Loucy (cell line): ENCODE results near the gene FRMD1.

Experiments
- H2AFZ ChIP-seq: fragments of 200-600 bp; sonication (generic); 2 replicates; pipeline ENCODE4 v1.6.0; 2016; ENCODE audit warnings: antibody characterized with exemption, mild to moderate bottlenecking, low read length, moderate library complexity
- H3F3A ChIP-seq: fragments of 200-600 bp; 2 replicates; pipeline ENCODE4 v1.6.0; 2016; ENCODE audit warnings: antibody characterized with exemption, low read depth, mild to moderate bottlenecking
- H3K27me3 ChIP-seq: fragments of 200-600 bp; sonication (generic); 2 replicates; pipeline ENCODE4 v1.6.1; 2014; ENCODE audit warnings: low read length, mild to moderate bottlenecking; ENCODE audit not compliant: insufficient read depth, poor library complexity, severe bottlenecking
- H3K36me3 ChIP-seq: fragments of 200-600 bp; sonication (generic); 2 replicates; pipeline ENCODE4 v1.6.1; 2016; ENCODE audit warnings: low read length; ENCODE audit not compliant: insufficient read depth
- H3K4me1 ChIP-seq: fragments of 200-600 bp; sonication (generic); 2 replicates; pipeline ENCODE4 v1.5.1; 2014; ENCODE audit warnings: low read length, mild to moderate bottlenecking; ENCODE audit not compliant: insufficient read depth, poor library complexity, severe bottlenecking
- H3K4me2 ChIP-seq: fragments of 200-600 bp; sonication (generic); 2 replicates; pipeline ENCODE4 v1.6.0; 2014; ENCODE audit warnings: antibody characterized with exemption, low read length, low read depth, mild to moderate bottlenecking; ENCODE audit not compliant: poor library complexity, severe bottlenecking
- H3K4me3 ChIP-seq: fragments of 200-600 bp; sonication (generic); 2 replicates; pipeline ENCODE4 v1.5.1; 2014; ENCODE audit warnings: low read length, mild to moderate bottlenecking, mixed read lengths; ENCODE audit not compliant: poor library complexity, severe bottlenecking
- H3K79me2 ChIP-seq: fragments of 200-600 bp; sonication (generic); 2 replicates; pipeline ENCODE4 v1.6.1; 2014; ENCODE audit warnings: low read length; ENCODE audit not compliant: insufficient read depth
- H3K9ac ChIP-seq: fragments of 200-600 bp; sonication (generic); 2 replicates; pipeline ENCODE4 v1.6.0; 2014; ENCODE audit warnings: mild to moderate bottlenecking, low read depth, low read length, moderate library complexity; ENCODE audit not compliant: poor library complexity, severe bottlenecking
- H3K9me2 ChIP-seq: fragments of 200-600 bp; sonication (generic); replicated peaks from 2 replicates; pipeline ENCODE4 v1.6.1; 2016; ENCODE audit warnings: low read depth, low read length, mixed read lengths
- H3K9me3 ChIP-seq: fragments of 200-600 bp; sonication (generic); 2 replicates; pipeline ENCODE4 v1.6.1; 2014; ENCODE audit warnings: mild to moderate bottlenecking, antibody characterized with exemption, low read length, low read depth; ENCODE audit not compliant: insufficient read depth
- H4K20me1 ChIP-seq: fragments of 200-600 bp; sonication (generic); 2 replicates; pipeline ENCODE4 v1.6.0; 2014; ENCODE audit warnings: antibody characterized with exemption, low read length, mild to moderate bottlenecking; ENCODE audit not compliant: insufficient read depth, poor library complexity, severe bottlenecking
- EZH2phosphoT487 ChIP-seq: fragments of 200-600 bp; IDR thresholded peaks from 2 replicates; pipeline ENCODE4 v1.6.1; 2018; ENCODE audit warnings: antibody characterized with exemption, mild to moderate bottlenecking, moderate library complexity, borderline replicate concordance
- TF ChIP-seq, protein P1 (sequence below): fragments of 200-600 bp; sonication (generic); conservative IDR thresholded peaks from 2 replicates; pipeline ENCODE4 v1.5.1; 2014; ENCODE audit warnings: mild to moderate bottlenecking, antibody characterized with exemption, low read length

The FRMD1 gene

DNA sequence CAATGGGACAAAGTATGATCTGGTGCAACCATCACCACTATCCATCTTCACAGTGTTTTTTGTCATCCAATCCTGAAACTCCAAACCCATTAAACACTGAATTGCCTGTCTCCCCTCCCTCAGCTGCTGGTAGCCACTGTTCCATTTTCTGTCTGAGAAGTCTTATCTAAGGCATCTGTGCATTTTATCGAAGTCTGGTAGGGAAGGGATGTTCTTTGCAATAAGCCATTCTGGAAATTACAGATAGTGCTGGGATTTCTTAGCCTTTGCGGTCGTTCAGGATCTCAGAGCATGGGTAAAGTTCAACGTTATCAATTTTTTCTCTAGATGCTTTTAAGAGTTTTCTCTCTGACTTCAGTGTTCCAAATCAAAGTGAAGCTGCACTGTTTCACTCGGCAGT, 57.4 kb downstream of the FRMD1 start:
- Histone ChIP-seq H3F3A (no peaks in the 10 kb centered on the region), H3K9ac (no peak overlapping the region), H2AFZ (no peak overlapping the region), H3K4me1 (no peaks in the 10 kb centered on the region), H3K9me3 (peaks cover 9% of the 10 kb centered on the region; the same call in 1 of the 2 replicates), H4K20me1 (no peaks in the 10 kb centered on the region), H3K27me3 (no peaks in the 10 kb centered on the region), H3K79me2 (no peaks in the 10 kb centered on the region), H3K9me2 (no peaks in the 10 kb centered on the region), H3K36me3 (no peaks in the 10 kb centered on the region), H3K4me3 (no peak overlapping the region), H3K4me2 (no peak overlapping the region)
- no peak for TF ChIP-seq EZH2phosphoT487
- TF ChIP-seq, protein P1, sequence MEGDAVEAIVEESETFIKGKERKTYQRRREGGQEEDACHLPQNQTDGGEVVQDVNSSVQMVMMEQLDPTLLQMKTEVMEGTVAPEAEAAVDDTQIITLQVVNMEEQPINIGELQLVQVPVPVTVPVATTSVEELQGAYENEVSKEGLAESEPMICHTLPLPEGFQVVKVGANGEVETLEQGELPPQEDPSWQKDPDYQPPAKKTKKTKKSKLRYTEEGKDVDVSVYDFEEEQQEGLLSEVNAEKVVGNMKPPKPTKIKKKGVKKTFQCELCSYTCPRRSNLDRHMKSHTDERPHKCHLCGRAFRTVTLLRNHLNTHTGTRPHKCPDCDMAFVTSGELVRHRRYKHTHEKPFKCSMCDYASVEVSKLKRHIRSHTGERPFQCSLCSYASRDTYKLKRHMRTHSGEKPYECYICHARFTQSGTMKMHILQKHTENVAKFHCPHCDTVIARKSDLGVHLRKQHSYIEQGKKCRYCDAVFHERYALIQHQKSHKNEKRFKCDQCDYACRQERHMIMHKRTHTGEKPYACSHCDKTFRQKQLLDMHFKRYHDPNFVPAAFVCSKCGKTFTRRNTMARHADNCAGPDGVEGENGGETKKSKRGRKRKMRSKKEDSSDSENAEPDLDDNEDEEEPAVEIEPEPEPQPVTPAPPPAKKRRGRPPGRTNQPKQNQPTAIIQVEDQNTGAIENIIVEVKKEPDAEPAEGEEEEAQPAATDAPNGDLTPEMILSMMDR = no peak

DNA sequence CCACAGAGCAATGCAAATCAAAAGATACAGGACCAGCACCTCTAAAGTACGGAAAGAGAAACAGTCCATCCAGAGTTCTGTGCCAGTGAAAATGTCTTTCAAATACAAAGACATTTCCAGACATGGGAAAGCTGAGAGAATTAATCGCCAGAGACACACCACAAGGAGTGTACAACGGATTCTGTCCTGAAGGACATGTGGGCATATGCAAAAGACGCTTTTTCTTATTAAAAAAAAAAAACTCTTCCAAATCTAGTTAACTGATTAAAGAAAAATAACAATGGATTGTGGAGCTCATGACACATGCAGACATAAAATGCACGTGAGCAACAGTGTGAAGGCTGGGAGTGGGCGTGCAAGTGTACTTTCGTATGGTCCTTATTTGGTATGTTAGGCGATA, 58.8 kb downstream of the FRMD1 start:
- Histone ChIP-seq H3K9ac (no peak overlapping the region), H4K20me1 (no peaks in the 10 kb centered on the region), H3K4me2 (no peak overlapping the region), H3K4me3 (no peak overlapping the region), H3K36me3 (no peaks in the 10 kb centered on the region), H3K9me3 (peaks cover 9% of the 10 kb centered on the region; the same call in 1 of the 2 replicates), H3K79me2 (no peaks in the 10 kb centered on the region), H3K9me2 (no peaks in the 10 kb centered on the region), H3K4me1 (no peaks in the 10 kb centered on the region), H2AFZ (no peak overlapping the region), H3K27me3 (no peaks in the 10 kb centered on the region), H3F3A (no peaks in the 10 kb centered on the region)
- TF ChIP-seq EZH2phosphoT487 = no peak
- TF ChIP-seq, protein P1 = no peak

DNA sequence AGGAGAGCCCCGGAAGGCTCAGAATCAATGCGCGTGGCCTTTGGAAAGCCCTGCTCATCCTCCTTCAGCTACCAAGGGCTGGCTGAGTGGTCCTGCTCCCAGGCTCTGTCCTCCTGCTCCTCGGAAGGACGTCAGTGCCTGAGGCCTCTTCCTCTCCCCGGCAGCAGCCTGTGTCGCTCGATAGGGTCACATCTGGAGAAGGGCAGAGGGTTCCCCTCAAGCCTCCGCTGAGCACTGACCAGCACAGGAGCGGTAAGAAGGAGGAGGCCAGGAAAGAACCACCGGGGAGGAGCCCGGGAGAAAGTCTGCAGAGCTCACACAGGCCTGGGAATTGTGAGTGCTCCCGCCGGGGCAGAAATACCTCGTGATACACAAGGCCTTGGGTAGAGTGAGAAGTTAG, 60.3 kb downstream of the FRMD1 start:
- H3K9ac ChIP-seq = no peak overlapping the region
- no peaks in the 10 kb centered on the region for H3K9me2 ChIP-seq
- H2AFZ ChIP-seq = no peak overlapping the region
- H3F3A ChIP-seq = no peaks in the 10 kb centered on the region
- no peaks in the 10 kb centered on the region for H4K20me1 ChIP-seq
- peaks cover 17% of the 10 kb centered on the region; the same call in 1 of the 2 replicates for H3K9me3 ChIP-seq
- H3K4me2 ChIP-seq = no peak overlapping the region
- no peaks in the 10 kb centered on the region for H3K36me3 ChIP-seq
- no peaks in the 10 kb centered on the region for H3K27me3 ChIP-seq
- H3K4me1 ChIP-seq = no peaks in the 10 kb centered on the region
- TF ChIP-seq, protein P1 = no peak
- TF ChIP-seq EZH2phosphoT487 = no peak
- H3K4me3 ChIP-seq = no peak overlapping the region
- no peaks in the 10 kb centered on the region for H3K79me2 ChIP-seq
